Activated CD8-positive, alpha-beta memory T cell treated with anti-CD3 and anti-CD28 coated beads for 48 hours (primary cell): ENCODE data around the gene FARP2.
"Not testable (repeated sequence)": the region's sequence is repeated elsewhere in the genome, so short reads cannot be mapped to it uniquely, and the experiment has no call there.

Source experiments
- DNase-seq, 3 experiments: peaks; one replicate each; pipeline ENCODE4 v3.0.0-alpha.2; 2020; ENCODE audit warnings: low read depth in 2 of 3, low spot score in 2 of 3

The FARP2 gene

GRCh38 chr2:241396809-241397208 lies 40.7 kb downstream of the FARP2 start:
- DNase-seq: not testable (repeated sequence)

DNA sequence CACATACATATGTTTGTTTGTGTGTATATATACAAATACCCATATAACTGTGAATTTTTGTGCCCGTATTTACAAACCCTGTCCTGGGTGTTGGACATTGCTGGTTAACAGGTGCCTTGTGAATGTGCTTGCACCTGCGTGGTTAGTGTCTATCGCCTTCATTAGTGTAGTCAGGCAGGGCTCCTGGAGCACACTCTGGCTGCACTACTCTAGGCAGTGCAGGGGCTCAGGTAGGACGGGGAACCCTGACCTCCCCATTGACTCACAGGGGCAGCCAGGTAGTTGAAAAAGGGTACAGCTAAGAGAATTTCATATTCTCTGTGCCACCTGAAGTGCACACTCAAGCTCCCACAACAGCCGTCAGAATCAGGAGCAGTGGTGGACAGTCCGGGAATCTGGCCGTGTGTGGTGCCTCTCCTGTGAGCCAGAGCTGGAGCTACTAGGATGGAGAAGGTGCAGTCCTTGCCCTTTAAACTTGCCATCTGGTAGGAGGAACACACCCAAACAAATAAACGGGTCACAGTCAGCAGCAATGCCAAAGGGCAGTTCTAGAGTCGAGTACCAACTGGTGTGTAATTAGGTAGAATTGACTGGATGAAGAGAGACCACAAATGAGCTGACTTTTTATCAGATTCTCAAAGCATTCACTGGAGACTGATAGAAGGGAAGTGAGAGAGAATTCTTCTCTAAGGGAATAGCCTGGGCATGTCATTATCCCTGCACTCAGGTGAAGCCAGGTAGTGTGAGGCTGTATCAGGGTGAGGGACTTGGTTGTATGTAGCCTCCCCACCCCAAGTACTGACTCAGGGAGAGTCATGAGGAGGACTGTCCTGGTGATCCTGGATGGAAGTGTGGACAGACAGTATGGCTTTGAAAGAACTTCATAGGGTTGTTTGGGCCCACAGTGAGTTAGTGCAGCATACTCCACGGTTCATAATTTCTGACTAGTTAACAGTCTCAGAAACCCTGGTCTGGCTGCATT lies 44.1 kb downstream of the FARP2 start:
- no peak for DNase-seq

DNA sequence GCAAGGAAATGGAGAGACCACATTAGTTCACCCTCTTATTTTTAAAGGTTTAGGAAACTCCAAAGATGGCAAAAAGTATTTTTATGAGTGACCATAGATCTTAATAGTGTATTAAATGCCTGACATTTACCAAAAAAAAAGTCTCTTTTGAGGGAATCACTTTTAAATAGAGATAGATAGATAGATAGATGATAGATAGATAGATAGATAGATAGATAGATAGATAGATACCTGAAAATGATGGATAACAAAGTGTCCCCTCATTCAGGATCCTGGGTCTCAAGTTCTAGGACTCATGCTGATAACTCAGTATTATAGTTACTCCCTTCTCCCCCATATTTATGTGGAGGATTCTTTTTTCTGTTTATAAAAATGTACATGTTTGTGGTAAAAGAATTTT lies 52.8 kb downstream of the FARP2 start:
- no peak for DNase-seq

- DNase-seq: no peak
Observed at GRCh38 chr2:241410739-241411176, 54.7 kb downstream of the FARP2 start.

- no peak for DNase-seq
Observed at GRCh38 chr2:241412144-241412543, 56.1 kb downstream of the FARP2 start.

DNA sequence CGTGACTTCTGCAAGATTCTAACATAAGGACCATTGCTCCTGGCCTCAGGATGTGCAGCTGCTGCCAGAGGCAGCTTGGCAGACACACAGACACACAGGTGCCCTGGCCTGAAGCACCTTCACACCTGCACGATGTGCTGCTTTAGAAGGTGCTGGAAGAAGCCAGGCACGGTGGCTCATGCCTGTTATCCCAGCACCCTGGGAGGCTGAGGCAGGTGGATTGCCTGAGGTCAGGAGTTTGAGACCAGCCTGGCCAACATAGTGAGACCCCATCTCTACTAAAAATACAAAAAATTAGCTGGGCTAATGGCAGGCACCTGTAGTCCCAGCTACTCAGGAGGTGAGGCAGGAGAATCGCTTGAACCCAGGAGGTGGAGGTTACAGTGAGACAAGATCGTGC lies 57.4 kb downstream of the FARP2 start:
- not testable (repeated sequence) for DNase-seq

- DNase-seq: no peak
Observed at GRCh38 chr2:241413929-241414580, 58.0 kb downstream of the FARP2 start.

- no peak for DNase-seq
Observed at GRCh38 chr2:241415196-241415595, 59.1 kb downstream of the FARP2 start.

DNA sequence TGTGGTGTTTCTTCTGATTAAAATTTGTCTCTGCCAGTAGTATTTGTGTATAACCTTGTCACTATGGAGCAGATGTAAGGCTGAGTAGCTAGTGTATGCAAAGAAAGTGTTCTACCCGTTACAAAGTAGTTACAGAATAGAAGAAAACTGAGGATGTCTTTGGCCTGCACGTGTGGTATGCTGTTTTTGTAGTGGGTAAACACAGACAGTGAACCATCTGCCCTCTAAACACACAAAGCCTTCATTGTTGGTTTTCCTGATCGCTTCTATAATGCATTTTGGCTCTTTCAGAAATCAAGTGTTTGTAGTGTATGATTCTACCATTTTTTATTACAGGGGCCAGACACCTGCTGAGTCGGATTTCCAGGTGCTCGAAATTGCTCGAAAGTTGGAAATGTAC lies 61.5 kb downstream of the FARP2 start:
- no peak for DNase-seq

DNA sequence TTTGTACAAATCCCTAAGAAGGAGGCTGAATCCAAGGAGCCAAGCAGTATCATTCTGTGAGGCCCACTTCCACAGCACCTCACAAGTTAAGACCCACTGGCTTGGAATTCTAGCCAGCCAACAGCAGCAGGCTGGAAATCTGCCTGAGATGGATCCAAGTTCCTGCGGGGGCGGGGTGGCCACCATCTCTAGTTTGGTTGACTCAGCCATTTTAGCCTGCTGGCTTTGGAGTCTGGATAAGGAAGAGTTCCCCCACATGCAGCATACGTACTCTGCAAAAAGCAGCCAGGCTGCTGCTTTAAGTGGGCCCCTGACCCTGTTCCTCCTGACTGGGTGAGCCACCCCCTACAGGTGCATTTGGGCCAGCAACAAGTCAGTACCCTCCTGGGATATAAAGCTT lies 65.2 kb downstream of the FARP2 start:
- DNase-seq: no peak

DNA sequence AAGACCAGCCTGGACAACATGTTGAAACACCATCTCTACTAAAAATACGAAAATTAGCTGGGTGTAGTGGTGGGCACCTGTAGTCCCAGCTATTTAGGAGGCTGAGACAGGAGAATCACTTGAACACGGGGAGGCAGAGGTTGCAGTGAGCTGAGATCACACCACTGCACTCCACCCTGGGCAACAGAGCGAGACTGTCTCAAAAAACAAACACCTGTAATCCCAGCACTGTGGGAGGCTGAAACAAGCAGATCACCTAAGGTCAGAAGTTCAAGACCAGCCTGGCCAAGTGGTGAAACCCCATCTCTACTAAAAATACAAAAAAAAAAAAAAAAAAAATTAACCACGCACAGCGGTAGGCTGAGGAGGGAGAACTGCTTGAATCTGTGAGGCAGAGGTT lies 65.9 kb downstream of the FARP2 start:
- DNase-seq: not testable (repeated sequence)

- DNase-seq: no peak
Observed at GRCh38 chr2:241422350-241422749, 66.3 kb downstream of the FARP2 start.

- DNase-seq: not testable (repeated sequence)
Observed at GRCh38 chr2:241423489-241423888, 67.4 kb downstream of the FARP2 start.

- no peak for DNase-seq
Observed at GRCh38 chr2:241425368-241425767, 69.3 kb downstream of the FARP2 start.

GRCh38 chr2:241430178-241430577 lies 74.1 kb downstream of the FARP2 start:
- no peak for DNase-seq

DNA sequence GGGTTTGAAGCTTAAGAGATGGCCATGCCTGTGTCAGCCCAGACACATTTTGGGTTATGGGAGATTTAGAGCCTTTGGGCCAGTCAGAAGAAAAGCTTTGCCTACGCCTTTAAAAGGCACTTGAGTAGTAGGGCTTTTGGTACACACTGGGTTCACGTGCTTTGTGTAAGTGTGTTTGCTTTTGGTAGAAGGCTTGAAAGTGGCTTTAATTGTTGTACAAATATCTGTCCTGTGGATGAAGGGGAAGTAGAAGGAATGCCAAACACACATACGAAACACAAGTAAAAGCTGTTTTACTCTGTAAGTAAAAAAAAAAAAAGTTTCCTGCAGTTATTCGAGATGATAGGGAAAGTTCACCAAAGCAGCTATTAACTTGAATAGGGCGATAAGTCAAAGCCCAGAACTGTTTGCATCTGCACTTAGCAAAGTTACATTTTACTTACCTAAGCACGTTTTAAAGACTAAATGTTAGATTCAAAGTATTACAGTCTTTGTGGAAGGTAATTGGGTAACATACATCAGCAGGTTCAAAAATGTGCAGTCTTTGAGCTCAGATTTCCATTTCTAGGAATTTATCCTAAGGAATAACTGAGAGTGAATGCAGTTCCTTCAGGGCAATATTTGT lies 76.9 kb downstream of the FARP2 start:
- no peak for DNase-seq

DNA sequence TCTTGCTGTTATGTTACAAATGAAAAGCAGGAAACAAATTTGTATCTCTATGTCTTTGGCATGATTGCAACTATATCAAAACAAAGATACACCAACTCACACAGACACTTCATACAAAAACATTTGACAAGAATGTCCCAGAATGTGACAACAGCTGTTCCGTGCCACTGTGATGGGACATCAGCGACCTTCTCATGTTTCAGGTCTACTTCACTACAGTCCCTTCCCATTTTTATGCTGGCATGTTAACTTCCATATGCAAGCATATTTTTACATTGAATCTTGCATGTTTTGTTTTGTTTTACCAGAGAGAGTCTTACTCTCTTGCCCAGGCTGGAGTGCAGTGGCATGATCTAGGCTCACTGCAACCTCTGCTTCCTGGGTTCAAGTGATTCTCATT lies 81.1 kb downstream of the FARP2 start:
- DNase-seq: no peak

- no peak for DNase-seq
Observed at GRCh38 chr2:241441492-241441891, 85.4 kb downstream of the FARP2 start.

DNA sequence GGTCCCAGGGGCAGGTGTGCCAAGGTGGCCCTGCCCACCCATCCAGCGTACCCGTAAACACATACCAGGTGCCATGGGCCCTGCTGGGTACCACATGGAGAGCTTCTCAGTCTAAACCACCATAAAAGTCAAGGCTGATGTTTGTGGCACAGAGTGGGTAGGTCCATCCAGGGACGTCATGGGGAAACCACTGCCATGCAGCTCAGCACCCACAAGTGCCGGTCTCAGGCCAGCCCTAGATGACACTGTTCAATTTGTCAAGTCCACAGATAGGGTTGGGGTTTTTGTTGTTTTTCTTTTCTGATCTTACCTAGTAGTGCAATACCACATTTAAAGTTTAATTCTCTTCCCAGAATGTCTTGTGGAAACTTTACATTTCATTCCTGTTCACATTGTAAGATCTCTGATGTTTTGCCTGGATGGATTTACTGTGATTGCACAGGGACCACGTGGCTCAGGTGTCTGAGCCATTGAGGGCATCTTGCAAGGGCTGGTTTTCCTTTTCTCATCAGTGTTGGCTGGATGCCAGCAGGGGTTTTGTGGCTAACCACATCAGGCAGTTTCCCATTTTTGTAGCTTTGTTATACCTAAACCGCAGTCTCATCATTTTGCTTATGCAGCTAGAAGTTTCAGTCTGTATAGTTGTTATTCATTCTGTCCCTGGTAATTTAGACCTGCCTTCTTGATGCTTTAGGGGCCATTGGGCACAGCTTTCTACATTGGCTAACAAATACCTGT lies 87.6 kb downstream of the FARP2 start:
- peak; percentile 79 to 99 (median 97) for DNase-seq

DNA sequence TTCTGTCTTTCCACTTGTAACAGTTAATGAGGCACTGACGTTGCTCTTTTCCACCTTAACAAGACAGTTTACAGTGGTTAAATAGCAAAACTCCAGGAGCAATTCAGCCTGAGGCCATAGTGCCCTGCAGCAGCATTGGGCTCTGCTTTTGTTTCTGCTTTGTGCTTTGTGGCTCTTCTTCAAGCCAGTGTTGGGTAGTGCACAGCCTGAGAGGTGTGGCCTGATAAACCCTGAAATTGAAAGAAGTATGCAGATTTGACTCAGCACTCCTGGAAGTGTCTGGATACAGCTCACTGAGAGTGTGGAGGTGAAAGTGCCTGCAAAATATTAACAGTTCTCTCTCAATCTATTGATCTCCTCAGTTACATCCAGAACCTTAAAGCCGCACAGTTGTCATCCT lies 89.3 kb downstream of the FARP2 start:
- no peak for DNase-seq

GRCh38 chr2:241450092-241450491 lies 94.0 kb downstream of the FARP2 start:
- not testable (repeated sequence) for DNase-seq
